Keratinocyte (primary cell): ENCODE measurements around the gene LHFPL2. TPM values are rescaled to one million over a fixed set of nuclear protein-coding genes. Genes with fewer than 3 reads are reported as not detected.

Source experiments
- DNase-seq: peaks from one replicate; pipeline ENCODE4 v3.0.0-alpha.2; 2011; ENCODE audit warnings: low read depth, missing footprints, low spot score
- FAIRE-seq: peaks from 2 replicates; lab custom pipeline; 2011; peaks lifted over from hg19 to GRCh38; lab: Jason Lieb, UNC
- H2AFZ ChIP-seq: 2 replicates; pipeline ENCODE4 v1.6.0; 2012; ENCODE audit warnings: low read length, control low read depth, inconsistent platforms; ENCODE audit not compliant: control insufficient read depth
- H3K27ac ChIP-seq: 2 replicates; pipeline ENCODE4 v1.5.1; 2011; ENCODE audit warnings: low read length; ENCODE audit not compliant: control insufficient read depth, insufficient read depth
- H3K27me3 ChIP-seq: 3 replicates; pipeline ENCODE4 v1.6.0; 2011; ENCODE audit warnings: low read length; ENCODE audit not compliant: control insufficient read depth, insufficient read depth; ENCODE audit errors: extremely low read depth
- H3K36me3 ChIP-seq, 2 experiments: 2 replicates in 1 of 2; 3 replicates in 1 of 2; pipeline ENCODE4 v1.5.1; 2011; ENCODE audit warnings: low read length in 2 of 2, mild to moderate bottlenecking in 1 of 2; ENCODE audit not compliant: control insufficient read depth in 2 of 2, insufficient read depth in 2 of 2; ENCODE audit errors: extremely low read depth in 1 of 2
- H3K4me1 ChIP-seq: 3 replicates; pipeline ENCODE4 v1.5.1; 2011; ENCODE audit warnings: low read length; ENCODE audit not compliant: control insufficient read depth, insufficient read depth; ENCODE audit errors: extremely low read depth
- H3K4me2 ChIP-seq: 3 replicates; pipeline ENCODE4 v1.6.0; 2011; ENCODE audit warnings: low read depth, low read length; ENCODE audit not compliant: control insufficient read depth, insufficient read depth; ENCODE audit errors: extremely low read depth
- H3K4me3 ChIP-seq, 3 experiments: fragments of 200-600 bp in 1 of 3; sonication (generic) in 1 of 3; 2 replicates in 2 of 3; 3 replicates in 1 of 3; pipeline ENCODE4 v1.5.1; 2011 to 2016; ENCODE audit warnings: low read length in 3 of 3, mild to moderate bottlenecking in 3 of 3, control low read depth in 2 of 3, inconsistent platforms in 1 of 3, low read depth in 1 of 3, mixed read lengths in 1 of 3, mixed run types in 1 of 3, moderate library complexity in 1 of 3; ENCODE audit not compliant: control insufficient read depth in 2 of 3, insufficient read depth in 2 of 3; ENCODE audit errors: extremely low read depth in 1 of 3
- H3K79me2 ChIP-seq: 2 replicates; pipeline ENCODE4 v1.6.0; 2012; ENCODE audit warnings: low read length; ENCODE audit not compliant: control insufficient read depth, insufficient read depth
- H3K9ac ChIP-seq: 3 replicates; pipeline ENCODE4 v1.6.0; 2011; ENCODE audit warnings: low read length; ENCODE audit not compliant: control insufficient read depth, insufficient read depth; ENCODE audit errors: extremely low read depth
- H3K9me1 ChIP-seq: 3 replicates; pipeline ENCODE4 v1.6.0; 2011; ENCODE audit warnings: low read length; ENCODE audit not compliant: control insufficient read depth, insufficient read depth; ENCODE audit errors: extremely low read depth
- H3K9me3 ChIP-seq: 2 replicates; pipeline ENCODE4 v1.5.1; 2012; ENCODE audit warnings: low read depth, low read length; ENCODE audit not compliant: control insufficient read depth
- H4K20me1 ChIP-seq: 3 replicates; pipeline ENCODE4 v1.6.0; 2011; ENCODE audit warnings: low read length; ENCODE audit not compliant: control insufficient read depth, insufficient read depth; ENCODE audit errors: extremely low read depth
- CTCF ChIP-seq, 3 experiments: IDR thresholded peaks in 1 of 3; conservative IDR thresholded peaks in 1 of 3; optimal IDR thresholded peaks in 1 of 3; 2 replicates in 2 of 3; 3 replicates in 1 of 3; pipeline versions ENCODE3 to v1.5.1; 2011; ENCODE audit warnings: low read length in 3 of 3, mild to moderate bottlenecking in 3 of 3, moderate library complexity in 2 of 3, control low read depth in 1 of 3, inconsistent platforms in 1 of 3; ENCODE audit not compliant: insufficient read depth in 2 of 3; ENCODE audit errors: extremely low read depth in 1 of 3
- EZH2 ChIP-seq: IDR thresholded peaks from one replicate; pipeline ENCODE4 v1.6.1; 2012; ENCODE audit warnings: inconsistent platforms, mild to moderate bottlenecking, low read length, moderate library complexity
- dilution Hi-C: fragments of 300-500 bp; cut with MboI; formaldehyde crosslinking; loops from one replicate; pipeline ENCODE4 v1.7.0; 2020; ENCODE audit warnings: low sequenced_read_pairs; ENCODE audit not compliant: extremely low pct_ligation_motif_present
- polyA plus RNA-seq, 5 experiments: library from polyadenylated mRNA; depleted of rRNA in 3 of 5; stranded (reverse) in 3 of 5; stranded (forward) in 1 of 5; unstranded in 1 of 5; fragments of >200 nt; gene quantifications; 1 replicate in 1 of 5; 2 replicates in 3 of 5; 3 replicates in 1 of 5; pipeline versions ENCODE4 v1.2.1 to v1.2.3, GENCODE V29; 2011 to 2012; ENCODE audit warnings: missing spikeins in 2 of 5, low read depth in 1 of 5, low replicate concordance in 1 of 5

Gene LHFPL2
- polyA plus RNA-seq, 1 donor (not counting 4 experiments of a cell fraction or from before 2014, with no cell fraction given): 11.4 TPM

- H3K9ac ChIP-seq: no peak overlapping the region
- TF ChIP-seq EZH2: no peak
- TF ChIP-seq CTCF (optimal IDR thresholded peaks at IDR 0.05 in 1 of 3, IDR thresholded peaks at IDR 0.05 in 1 of 3, conservative IDR thresholded peaks at IDR 0.05 in 1 of 3; ENCODE audit: extremely low read depth in 1 of 3, insufficient read depth in 2 of 3, low read length in 3 of 3): no peak
- H3K4me1 ChIP-seq: no peaks in the 10 kb centered on the region
- H3K79me2 ChIP-seq: peaks cover 15% of the 10 kb centered on the region
- DNase-seq (no peak), FAIRE-seq (no peak)
- no peak overlapping the region for H2AFZ ChIP-seq
- H4K20me1 ChIP-seq: peaks cover 2% of the 10 kb centered on the region
- peaks cover 5% of the 10 kb centered on the region for H3K9me1 ChIP-seq
- no peaks in the 10 kb centered on the region for H3K27me3 ChIP-seq
- H3K36me3 ChIP-seq: peaks cover 27 to 49% of the 10 kb centered on the region in 2 experiments
- H3K4me2 ChIP-seq: no peak overlapping the region
- H3K4me3 ChIP-seq: no peak overlapping the region
- H3K27ac ChIP-seq: no peak overlapping the region
- dilution Hi-C loops: no loop called here
- no peaks in the 10 kb centered on the region for H3K9me3 ChIP-seq
Observed at GRCh38 chr5:78630047-78630446, 18.5 kb downstream of the LHFPL2 start.

GRCh38 chr5:78629624-78630023 lies 18.9 kb downstream of the LHFPL2 start:
- Histone ChIP-seq H2AFZ (no peak overlapping the region), H3K9me3 (no peaks in the 10 kb centered on the region), H4K20me1 (peaks cover 2% of the 10 kb centered on the region), H3K4me1 (no peaks in the 10 kb centered on the region), H3K27me3 (no peaks in the 10 kb centered on the region), H3K4me2 (no peak overlapping the region), H3K9ac (no peak overlapping the region), H3K79me2 (peaks cover 12% of the 10 kb centered on the region), H3K9me1 (peaks cover 5% of the 10 kb centered on the region), H3K36me3 (peaks cover 29 to 46% of the 10 kb centered on the region in 2 experiments), H3K27ac (no peak overlapping the region), H3K4me3 (no peak overlapping the region)
- TF ChIP-seq EZH2 (no peak), CTCF (optimal IDR thresholded peaks at IDR 0.05 in 1 of 3, IDR thresholded peaks at IDR 0.05 in 1 of 3, conservative IDR thresholded peaks at IDR 0.05 in 1 of 3; ENCODE audit: extremely low read depth in 1 of 3, insufficient read depth in 2 of 3, low read length in 3 of 3) (no peak)
- DNase-seq: no peak
- FAIRE-seq: no peak
- dilution Hi-C loops: no loop called here
